IPS-18c (cell line): ENCODE measurements around the gene CTIF.

Source experiments
- H3K4me3 ChIP-seq: 2 replicates; pipeline ENCODE4 v1.7.0; 2013; ENCODE audit warnings: low read depth, mild to moderate bottlenecking, low read length, moderate library complexity; ENCODE audit not compliant: insufficient read depth
- H3K9me3 ChIP-seq: one replicate; pipeline ENCODE4 v1.6.1; 2013; ENCODE audit warnings: mild to moderate bottlenecking, low read length, moderate library complexity; ENCODE audit not compliant: control insufficient read depth, insufficient read depth

Gene CTIF

DNA sequence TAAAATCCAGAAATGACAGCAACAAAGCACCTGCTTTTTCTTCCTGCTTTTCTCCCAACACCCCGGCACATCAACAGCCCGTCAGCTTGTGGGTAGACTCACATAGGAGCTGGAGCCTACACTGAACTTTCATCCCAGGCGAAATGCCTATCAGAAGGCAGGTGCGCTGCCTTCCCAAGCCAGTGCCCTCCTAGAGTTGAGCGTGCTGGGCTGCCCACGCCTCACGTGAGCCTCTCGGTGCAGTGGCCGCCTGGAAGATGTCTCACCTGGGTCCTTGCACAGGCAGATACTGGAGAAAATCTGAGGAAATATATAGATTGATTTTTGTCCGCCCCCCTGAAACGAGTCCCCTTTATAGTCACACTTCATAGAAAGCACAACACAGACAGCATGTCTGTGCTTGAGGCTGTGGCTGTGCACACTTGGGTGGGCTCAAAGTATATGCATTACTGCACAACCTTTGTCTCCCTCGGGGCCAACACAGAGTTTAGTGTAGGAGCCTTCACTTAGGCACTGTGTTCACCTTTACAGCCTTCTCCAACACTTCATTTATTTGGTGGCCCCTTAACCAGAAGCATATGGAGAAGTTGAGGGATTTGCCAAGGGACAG, 299.4 kb downstream of the CTIF start:
- Histone ChIP-seq H3K4me3 (no peak overlapping the region), H3K9me3 (no peaks in the 10 kb centered on the region)

DNA sequence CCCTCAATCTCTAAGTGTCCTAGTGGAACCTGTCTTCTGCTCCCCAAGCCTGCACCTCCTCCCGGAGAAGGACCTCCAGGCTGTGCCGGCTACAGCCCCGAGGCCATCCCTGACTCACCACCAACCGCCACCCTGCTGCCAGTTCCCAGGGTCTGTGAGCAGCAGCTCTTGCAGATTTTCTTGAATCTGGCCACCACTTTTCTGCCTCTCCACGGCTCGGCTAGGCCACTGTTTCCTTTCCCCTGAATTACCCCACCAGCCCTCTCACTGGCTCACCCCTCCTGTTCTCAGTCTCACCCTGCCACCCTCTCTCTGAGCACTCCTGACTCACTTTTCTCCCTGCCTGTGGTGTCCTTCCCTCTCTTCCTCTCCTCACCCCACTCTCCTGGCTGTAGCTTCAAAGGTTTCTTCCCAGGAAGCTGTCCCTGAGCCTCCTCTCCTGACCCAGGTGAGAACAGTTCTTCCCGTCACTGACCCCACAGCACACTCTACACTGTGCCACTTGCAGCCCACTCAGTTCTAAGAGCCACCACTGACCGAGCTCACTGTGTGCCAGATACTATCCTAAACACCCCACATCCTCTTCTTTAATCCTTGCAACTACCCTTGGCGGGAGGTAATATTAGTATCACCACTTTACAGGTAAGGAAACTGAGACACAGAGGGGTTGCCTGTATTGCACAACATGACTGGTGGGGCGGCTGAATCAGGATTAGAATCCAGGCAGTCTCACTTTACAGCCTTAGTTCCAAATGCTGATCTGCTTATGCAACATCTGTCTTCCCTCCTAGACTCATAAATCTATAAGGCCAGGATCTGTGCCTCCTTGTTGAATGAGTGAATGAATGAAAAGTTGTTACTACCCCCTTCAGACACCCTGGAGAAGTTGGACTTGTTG, 300.3 kb downstream of the CTIF start:
- no peaks in the 10 kb centered on the region for H3K9me3 ChIP-seq
- no peak overlapping the region for H3K4me3 ChIP-seq

DNA sequence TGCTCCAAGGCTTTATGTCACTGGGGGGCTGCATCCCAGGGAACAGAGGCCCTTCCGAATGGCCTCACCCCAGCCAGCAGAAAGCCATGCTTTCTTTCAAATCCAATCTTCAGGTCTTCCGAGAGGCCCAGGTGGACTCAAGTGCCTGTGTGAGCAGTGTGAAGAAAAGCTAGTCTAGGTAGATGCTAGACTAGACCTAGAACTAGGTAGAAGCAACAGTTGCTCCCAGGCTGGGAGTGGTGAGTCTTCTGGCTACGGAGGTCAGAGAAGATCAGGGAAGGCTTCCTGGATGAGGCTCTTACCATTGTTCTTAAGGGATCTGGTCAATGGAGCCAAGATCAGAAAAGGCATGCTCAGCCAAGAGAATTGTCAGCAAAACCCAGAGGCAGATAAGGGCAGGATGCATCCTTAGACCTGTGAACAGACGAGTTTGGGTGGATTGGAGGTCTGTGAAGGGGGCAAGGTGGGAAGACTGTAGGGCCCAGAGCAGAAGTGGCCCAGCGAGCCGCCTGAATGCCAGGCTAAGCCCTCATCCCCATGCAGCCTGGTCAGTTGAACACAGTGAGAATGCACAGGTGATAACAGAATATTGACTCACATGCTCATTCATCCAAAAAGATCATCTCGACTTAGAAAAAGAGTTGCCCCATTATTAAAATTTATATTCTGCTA, 301.1 kb downstream of the CTIF start:
- no peaks in the 10 kb centered on the region for H3K9me3 ChIP-seq

DNA sequence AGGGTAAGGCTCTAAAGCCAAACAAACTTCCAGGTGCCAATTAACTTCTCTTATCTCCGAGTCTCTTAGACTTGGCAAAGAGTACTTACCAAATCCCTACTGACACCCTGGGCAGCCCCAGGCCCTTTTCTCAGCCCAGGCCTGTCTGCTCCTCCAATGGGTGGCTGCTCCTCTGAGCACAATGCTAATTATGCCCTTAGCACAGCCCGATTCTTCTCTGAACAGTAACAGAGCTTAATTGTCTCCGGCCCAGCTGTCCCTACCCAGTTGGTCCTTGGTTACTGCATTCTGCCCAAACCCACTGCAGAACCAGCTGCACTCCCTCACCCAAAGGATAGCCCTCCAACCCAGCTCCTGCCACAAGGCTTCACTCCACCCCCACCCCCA, 301.7 kb downstream of the CTIF start:
- no peaks in the 10 kb centered on the region for H3K9me3 ChIP-seq
- no peak overlapping the region for H3K4me3 ChIP-seq

More for the DNA sequence above, 301.1 kb downstream of the CTIF start:
- H3K4me3 ChIP-seq, result no peak overlapping the region

DNA sequence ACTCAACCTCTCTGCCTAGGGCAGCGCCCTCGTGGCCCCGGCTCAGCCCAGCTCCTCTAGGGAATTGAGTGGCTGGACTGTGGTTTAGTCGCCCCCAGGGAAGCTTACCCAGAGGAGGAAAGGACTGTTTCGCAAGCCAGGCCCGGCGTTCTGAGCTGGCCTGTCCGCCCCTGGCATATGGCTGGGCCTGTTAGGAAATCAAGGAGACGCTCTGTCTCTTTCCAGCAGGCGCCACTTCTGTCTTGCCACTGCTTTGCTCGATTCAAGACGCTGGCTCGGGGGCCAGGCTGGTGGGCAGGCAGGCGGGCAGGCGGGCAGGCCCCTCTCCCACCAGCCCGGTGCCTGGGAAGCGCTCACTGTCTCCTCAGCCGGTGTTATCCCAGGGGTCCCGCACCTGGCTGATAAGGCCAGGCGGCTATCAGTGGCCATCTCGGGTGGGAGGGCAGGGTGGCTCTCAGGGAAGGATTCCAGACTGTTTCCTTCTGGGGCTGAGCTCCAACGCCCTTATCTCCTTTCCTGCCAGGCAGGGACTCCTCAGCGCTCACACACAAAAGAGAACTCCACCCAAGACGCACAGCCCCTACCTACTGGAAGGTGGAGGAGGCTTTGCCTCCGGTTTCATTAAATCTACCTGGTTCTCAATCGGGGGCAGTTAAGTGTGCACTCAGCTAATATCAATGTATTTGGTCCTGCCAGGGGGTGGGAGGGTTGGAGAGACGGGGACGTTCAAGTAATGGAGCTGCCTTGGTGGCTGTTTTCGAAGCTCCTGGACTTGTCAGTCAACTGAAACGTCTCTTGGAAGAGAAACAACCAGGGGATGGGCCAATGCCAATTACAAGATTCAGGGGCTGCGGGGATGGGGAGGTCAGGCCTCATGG, 302.8 kb downstream of the CTIF start:
- H3K4me3 ChIP-seq, result no peak overlapping the region
- no peaks in the 10 kb centered on the region for H3K9me3 ChIP-seq

DNA sequence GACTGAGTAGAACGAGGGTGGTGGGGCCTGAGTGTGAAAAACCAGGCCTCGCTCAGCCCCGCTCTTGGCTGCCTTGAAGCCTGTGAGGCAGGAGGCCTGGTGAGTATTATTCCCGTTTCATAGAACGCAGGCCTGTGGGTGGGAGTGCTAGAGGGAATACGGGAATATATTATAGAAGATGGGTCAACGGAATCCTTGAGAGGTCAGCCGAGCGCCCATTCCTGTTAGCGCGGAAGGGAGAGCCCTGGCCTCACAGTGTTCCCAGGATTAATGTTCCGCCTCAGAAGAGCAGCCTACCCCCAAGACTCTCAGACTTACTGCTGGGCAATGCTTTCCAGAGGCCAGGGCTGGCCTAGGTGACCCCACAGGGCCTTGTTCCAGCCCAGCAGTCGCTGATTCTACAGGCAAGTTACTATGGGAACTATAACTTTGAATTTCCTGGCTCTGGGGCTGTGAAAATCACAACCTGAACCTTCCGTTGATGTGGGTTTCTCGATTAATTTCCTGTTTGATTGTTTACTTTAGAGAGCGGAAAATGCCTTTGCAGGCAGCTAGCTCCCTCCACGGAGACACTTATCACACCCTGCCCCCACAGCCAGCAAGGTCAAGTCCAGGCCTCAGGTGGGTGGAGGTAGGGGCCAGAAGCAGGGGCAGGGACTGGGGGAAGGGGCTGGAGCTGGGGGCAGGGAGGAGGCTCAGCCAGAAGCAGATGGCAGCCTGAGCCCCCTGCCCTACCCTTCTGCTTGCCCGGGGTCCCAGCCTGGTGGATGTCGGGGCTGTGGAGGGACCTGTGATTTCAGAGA, 303.6 kb downstream of the CTIF start:
- H3K9me3 ChIP-seq, result no peaks in the 10 kb centered on the region
- no peak overlapping the region for H3K4me3 ChIP-seq

DNA sequence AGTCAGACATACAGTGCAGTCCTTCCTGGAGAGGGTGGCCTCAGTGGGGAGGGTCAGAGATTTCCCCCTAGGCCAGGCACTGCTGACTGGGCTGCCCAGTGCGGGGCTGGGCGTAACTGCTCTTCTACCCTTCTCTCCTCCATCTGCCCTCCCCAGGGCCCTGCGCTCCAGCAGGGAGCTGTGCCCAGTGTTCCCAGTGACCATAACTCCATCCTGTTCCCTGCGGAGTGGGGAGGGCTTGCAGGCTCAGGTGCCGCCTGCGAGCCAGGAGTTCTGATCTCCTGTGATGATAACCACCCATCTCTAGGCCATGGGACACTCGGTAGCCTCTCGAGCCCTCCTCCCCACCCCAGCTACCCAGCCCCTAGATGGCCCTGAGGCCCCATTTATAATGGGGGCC, 304.3 kb downstream of the CTIF start:
- H3K9me3 ChIP-seq, result no peaks in the 10 kb centered on the region
- no peak overlapping the region for H3K4me3 ChIP-seq

DNA sequence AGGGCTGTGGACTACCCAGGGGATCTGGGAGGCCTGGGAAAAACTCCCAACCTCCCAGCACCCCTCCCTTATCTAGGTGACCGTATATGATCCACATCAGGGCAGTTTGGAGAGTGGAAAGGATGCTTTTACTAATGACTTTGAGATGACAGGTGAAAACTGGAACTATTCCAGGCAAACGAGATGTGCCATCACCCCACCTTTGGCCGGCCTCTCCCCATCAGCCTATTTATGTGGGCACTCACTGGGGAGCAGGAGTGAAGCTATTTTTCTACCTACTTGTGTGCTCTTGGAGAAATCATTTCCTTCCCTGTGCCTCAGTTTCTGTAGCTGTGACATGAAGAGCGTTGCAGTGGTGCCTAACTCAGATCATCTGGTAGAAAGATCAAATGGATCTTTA, 304.8 kb downstream of the CTIF start:
- Histone ChIP-seq H3K4me3 (no peak overlapping the region), H3K9me3 (no peaks in the 10 kb centered on the region)

DNA sequence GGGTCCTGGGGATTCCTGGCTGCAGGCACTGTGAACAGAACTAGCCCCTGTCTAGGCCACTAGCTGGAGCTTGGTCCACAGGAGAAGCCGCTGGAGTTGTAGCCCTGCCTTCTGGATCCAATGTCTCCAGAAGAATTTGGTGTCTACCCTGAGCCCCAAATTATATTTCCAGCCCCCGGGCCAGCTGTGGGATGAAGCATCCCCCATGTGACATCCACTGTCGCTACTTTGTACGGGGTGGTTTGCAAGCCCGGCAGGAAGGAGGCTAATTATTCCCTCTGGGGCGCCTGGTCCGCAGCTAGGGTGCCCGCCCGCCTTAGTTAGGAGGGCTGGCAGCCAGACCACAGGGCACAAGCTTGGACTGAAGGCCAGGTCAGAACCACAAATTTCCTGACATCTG, 305.4 kb downstream of the CTIF start:
- Histone ChIP-seq H3K4me3 (no peak overlapping the region), H3K9me3 (no peaks in the 10 kb centered on the region)

DNA sequence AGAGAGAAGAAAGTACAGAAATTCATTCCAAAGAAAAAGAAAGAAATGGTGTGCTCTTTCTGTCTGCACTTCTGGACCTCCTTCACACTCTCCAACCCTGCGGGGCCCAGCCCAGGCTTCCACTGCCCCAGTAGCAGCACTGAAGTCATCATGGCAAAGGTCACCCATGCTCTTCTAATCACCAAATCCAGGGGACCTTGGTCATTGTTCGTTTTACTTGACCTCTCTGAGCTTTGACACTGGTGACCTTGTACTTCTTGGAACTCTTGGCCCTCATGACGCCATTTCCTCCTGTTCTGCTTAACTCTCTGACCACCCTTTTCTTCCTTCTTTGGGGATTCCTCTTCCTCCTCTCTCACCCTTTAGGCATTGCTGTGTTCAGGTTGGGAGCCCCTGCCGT, 306.3 kb downstream of the CTIF start:
- Histone ChIP-seq H3K9me3 (no peaks in the 10 kb centered on the region), H3K4me3 (no peak overlapping the region)

DNA sequence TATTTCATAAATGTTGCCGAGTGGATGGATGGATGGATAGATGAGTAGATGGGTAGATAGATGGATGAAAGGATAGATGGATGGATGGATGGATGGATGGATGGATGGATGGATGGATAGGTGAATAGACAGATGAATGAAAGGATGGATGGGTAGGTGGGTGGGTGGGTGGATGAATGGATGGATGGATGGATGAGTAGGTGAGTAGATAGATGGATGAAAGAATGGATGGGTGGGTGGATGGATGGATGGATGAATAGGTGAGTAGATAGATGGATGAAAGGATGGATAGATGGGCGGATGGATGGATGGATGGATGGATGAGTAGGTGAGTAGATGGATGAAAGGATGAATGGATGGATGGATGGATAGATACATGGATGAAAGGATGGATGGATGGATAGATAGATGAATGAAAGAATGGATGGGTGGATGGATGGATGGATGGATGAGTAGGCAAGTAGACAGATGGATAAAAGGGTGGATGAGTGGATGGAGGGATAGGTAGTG, 307.6 kb downstream of the CTIF start:
- H3K9me3 ChIP-seq, result no peaks in the 10 kb centered on the region
- H3K4me3 ChIP-seq, result no peak overlapping the region

DNA sequence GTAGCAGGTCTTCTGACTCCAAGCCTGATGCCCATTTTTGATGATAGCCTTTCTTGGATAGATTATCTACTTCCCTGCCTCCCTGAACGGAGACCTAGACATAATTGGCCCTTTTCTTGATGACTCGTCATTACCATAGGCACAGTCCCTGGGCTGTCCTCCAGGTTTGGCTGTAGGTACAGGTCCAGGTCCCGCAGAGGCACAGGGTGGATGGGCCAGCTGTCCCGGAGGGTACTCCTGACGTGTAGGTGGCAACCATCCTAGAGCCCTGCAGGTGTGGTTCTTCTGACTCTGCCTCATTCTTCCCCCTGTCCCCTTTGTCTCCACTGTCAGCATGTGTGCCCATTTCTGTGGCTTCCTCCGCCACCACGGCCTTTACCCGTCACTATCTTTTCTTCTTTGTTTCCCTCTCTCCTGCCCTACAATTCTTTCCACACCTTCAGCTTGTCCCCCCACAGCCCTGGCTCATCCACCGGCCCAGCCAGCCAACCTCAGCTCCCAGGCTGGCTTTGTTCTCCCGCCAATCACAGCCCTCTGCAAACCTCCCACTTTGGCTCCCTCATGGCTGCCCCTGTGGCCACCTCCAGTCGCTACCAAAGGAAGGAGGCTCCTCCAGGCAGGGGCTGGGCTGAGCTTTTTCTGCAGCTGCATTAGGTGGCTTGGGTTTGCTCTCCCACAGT, 309.1 kb downstream of the CTIF start:
- H3K9me3 ChIP-seq, result no peaks in the 10 kb centered on the region
- H3K4me3 ChIP-seq, result no peak overlapping the region

DNA sequence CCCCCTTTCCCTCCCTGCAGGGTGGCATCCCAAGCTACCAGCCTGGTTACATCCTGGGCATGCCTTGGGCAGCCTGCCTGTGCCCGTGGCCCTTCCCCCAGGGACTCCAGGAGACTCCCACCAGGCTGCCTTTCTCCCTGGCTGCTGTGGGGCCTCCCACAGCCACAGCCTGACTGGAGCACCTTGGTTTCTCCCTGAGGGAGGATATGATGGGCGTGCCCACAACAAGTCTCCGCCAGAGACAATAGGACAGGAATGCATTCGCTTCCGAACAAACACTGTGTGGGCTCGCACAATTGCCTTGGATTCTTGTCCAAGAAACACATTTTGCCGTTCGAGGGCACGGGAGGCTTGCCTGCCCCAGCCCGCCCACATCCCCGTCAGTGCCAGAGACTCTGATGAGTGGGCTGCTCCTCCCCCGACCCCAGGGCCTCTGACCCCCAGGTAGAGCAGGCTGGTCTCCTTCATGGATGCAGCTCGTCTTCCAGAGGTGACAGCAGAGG, 309.9 kb downstream of the CTIF start:
- no peak overlapping the region for H3K4me3 ChIP-seq
- no peaks in the 10 kb centered on the region for H3K9me3 ChIP-seq

DNA sequence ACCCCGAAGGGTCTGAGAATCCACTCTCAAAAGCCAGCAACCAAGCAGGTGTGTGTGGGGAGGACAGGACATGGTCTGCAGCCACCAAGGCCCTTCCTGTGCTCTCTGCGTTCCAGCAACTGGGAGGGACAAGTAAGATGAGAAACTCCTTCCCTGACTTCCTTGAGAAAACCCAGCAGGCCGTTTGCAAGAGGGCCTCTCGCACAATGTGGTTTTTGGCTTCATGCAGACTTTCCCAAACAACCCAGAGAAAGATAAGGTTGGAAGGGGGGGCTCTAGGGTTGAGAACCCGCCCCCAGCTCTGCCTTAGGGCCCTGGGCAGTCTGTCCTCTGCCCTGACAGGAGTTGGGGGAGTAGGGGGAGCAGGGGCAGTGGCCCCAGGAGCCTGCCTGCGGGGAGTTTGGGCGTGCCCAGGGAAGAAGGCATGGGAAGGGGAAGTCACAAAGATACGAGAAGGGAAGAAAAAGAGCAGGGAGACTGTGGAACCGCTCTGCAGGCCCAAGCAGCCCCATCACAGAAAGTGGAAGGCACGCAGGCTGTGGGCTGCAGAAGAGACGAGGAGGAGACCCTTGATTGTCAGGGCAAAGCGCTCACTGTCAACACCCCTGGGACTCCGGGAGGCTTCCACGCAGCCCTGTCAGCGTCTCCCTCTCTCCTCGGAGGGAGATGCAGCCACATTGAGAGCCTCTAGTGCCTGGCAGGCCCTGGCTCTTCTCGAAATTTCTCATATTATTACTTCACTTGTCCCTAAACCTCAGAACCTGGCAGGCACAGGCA, 312.2 kb downstream of the CTIF start:
- Histone ChIP-seq H3K4me3 (no peak overlapping the region), H3K9me3 (no peaks in the 10 kb centered on the region)

DNA sequence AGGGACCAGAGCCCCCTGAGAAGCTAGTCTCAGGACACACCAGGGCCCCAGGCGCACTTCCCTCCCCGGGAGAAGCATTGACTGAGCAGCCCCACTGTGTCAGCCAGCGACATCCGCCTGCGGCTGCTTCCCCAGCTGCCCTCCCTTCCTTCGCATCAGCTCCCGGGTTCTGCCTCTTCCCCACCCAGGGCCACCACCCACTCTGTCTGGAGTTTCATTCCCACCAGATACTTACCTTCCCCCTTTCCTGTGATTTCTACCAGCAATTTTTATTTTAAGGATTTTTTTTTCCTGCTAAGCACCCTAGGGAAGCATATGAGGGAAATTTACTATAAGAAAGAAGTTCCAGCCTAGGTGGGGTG, 312.7 kb downstream of the CTIF start:
- no peak overlapping the region for H3K4me3 ChIP-seq
- H3K9me3 ChIP-seq, result no peaks in the 10 kb centered on the region
